Fibroblast of the aortic adventitia (primary cell): ENCODE measurements around the gene ALOX15B. TPM values are rescaled to one million over a fixed set of nuclear protein-coding genes. Genes with fewer than 3 reads are reported as not detected.
A peak's percentile ranks its signal among the peaks of the same experiment; 100 is the strongest.

Source experiments
- DNase-seq: peaks from one replicate; pipeline ENCODE4 v3.0.0-alpha.2; 2010; ENCODE audit warnings: low read depth
- H3K4me3 ChIP-seq: 2 replicates; pipeline ENCODE4 v1.5.1; 2011; ENCODE audit warnings: low read depth, mild to moderate bottlenecking, control low read depth, low read length, moderate library complexity
- total RNA-seq: library from RNA; depleted of rRNA; stranded (reverse); fragments of >200 nt; gene quantifications from 2 replicates; pipeline ENCODE4 v1.2.3, GENCODE V29; 2012; ENCODE audit warnings: low replicate concordance
- TF ChIP-seq, protein P1 (sequence below): IDR thresholded peaks from 2 replicates; pipeline ENCODE4 v1.5.1; 2011; ENCODE audit warnings: mild to moderate bottlenecking, low read length, control low read depth, inconsistent platforms; ENCODE audit not compliant: insufficient read depth

The ALOX15B gene
- total RNA-seq, 1 donor, result not detected

GRCh38 chr17:8072341-8072728, 33.5 kb downstream of the ALOX15B start:
- TF ChIP-seq, protein P1, sequence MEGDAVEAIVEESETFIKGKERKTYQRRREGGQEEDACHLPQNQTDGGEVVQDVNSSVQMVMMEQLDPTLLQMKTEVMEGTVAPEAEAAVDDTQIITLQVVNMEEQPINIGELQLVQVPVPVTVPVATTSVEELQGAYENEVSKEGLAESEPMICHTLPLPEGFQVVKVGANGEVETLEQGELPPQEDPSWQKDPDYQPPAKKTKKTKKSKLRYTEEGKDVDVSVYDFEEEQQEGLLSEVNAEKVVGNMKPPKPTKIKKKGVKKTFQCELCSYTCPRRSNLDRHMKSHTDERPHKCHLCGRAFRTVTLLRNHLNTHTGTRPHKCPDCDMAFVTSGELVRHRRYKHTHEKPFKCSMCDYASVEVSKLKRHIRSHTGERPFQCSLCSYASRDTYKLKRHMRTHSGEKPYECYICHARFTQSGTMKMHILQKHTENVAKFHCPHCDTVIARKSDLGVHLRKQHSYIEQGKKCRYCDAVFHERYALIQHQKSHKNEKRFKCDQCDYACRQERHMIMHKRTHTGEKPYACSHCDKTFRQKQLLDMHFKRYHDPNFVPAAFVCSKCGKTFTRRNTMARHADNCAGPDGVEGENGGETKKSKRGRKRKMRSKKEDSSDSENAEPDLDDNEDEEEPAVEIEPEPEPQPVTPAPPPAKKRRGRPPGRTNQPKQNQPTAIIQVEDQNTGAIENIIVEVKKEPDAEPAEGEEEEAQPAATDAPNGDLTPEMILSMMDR, result no peak
- no peak overlapping the region for H3K4me3 ChIP-seq
- no peak for DNase-seq

DNA sequence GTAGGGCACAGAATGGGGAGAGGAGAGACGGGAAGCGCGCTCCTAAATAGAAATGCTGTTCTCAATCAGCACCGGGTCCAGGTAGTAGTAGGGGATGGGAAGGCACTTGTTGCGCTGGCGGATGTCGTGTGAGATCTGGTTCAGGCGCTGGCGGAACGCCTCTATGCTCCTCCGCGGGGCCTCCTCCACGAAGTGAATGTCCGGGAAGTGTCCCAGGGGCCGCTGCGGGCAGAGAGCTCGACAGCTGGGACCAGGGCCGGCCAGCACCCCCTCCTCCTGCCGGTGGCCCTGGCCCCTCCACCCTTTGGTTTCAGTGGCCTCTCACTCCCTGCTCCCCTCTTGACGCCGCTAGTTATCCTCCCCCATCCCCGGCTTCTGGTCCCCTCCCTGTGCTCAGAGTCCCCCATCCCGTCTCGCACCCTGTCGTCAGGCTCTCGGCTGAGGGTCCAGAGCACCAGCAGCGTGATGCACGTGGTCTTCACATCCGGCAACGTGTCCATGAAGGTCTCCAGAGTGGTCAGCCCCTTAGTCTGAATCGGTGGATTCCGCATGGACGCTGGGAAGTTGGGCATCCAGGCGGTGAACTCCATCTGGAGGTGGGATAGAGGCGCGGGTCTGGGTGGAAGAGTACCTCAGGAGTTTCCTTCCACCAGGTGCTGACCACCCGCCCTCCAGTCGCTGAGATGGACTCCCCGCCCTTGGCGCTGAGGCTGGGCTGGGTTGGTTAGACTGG, 34.0 kb downstream of the ALOX15B start:
- H3K4me3 ChIP-seq, result no peak overlapping the region
- DNase-seq, result no peak
- TF ChIP-seq, protein P1, result no peak

DNA sequence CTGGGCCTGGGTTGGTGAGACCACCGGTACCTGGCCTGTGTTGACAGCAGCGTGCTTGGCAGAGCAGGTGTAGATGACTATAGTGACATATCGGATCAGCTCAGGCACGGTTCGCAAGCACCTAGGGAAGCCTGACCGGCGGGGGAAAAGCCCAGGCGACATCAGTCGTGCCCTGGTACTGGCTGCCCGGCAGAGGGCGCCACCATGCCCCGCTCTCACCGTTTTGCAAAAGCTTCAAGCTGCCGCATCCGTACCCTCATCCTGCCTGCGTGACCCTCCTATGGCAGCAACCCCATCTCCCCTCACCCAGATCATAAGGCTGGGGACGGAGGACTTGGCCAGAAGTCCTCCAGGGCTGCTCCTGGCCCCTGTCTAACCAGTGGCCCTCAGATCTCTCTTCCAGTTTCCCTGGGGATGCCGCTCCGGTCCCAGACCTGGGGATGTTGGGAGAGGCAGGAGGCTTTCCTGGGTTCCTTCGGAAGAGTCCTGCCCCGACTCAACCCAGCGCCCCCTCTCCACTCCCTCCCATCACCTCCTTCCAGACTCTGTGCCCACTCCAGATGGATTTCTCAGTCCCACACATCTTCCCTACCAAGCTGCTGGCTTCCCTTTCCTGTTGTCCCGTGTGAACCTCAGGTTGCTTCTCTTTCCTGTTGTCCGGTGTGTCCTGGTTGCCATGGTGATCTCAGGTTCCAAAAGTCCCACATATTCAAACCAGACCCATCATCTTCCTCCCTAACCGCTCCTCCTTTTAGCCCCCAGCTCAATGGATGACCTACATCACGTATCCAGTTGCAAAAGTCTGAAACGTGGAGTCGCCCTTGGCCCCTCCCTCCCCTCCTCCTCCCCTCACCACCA, 35.0 kb downstream of the ALOX15B start:
- TF ChIP-seq, protein P1, result peak; percentile 88
- DNase-seq, result peak; percentile 55
- no peak overlapping the region for H3K4me3 ChIP-seq

DNA sequence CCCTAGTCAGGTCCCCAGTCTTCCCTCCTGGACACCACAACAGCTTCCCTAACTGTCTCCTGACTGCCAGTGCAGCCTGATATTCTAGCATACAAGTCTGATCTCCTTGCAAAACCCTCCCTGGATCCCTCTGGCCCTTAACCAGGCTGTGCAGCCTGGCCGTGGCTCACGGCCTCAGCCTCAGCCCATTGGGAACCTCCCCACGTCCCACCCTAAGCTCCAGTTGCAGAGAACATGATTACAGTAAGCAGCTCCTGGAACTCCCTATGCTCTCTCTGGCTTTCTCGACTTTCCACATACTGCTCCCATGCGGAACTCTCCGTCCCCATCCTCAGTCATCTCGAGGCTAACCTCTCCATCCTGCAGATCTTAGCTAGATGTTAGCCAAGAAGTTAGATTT, 35.7 kb downstream of the ALOX15B start:
- H3K4me3 ChIP-seq, result no peak overlapping the region
- no peak for DNase-seq

GRCh38 chr17:8075081-8075480, 36.2 kb downstream of the ALOX15B start:
- TF ChIP-seq, protein P1, result no peak
- DNase-seq, result no peak
- H3K4me3 ChIP-seq, result no peak overlapping the region

More for the DNA sequence above, 35.7 kb downstream of the ALOX15B start:
- TF ChIP-seq, protein P1, result no peak

GRCh38 chr17:8075574-8076342, 36.9 kb downstream of the ALOX15B start:
- no peak overlapping the region for H3K4me3 ChIP-seq
- DNase-seq, result no peak
- TF ChIP-seq, protein P1, result no peak
